HepG2 (cell line): ENCODE measurements around the gene FN1. TPM values are rescaled to one million over a fixed set of nuclear protein-coding genes. Genes with fewer than 3 reads are reported as not detected.

ENCODE experiments used
- ATAC-seq: fragments of 200-7000 bp; cut with Tn5 transposase; 3 replicates; pipeline ENCODE4 v1.9.1; 2020; ENCODE audit warnings: mild to moderate bottlenecking, moderate library complexity
- BruUV-seq: library from RNA; stranded (reverse); fragments of 400-500 nt; replicated peaks from 2 replicates; lab custom pipeline; 2021; lab: Mats Ljungman, UMichigan
- CTCF ChIA-PET: fragments of 300-600 bp; formaldehyde crosslinking; extraction: SDS; loops from one replicate; lab custom pipeline; 2021; ENCODE audit warnings: low total read pairs, inconsistent platforms, low intra/inter-chr PET ratio; lab: Yijun Ruan, JAX
- POLR2A ChIA-PET: fragments of 350-600 bp; sonication (Branson Sonifier 250); formaldehyde crosslinking; loops from one replicate; lab custom pipeline; 2020; ENCODE audit warnings: antibody characterized with exemption, inconsistent platforms; lab: Yijun Ruan, JAX
- DNase-seq: peaks from one replicate; pipeline ENCODE4 v3.0.0-alpha.2; 2015; ENCODE audit warnings: low spot score
- FAIRE-seq: peaks from 3 replicates; lab custom pipeline; 2011; peaks lifted over from hg19 to GRCh38; lab: Jason Lieb, UNC
- H2AFZ ChIP-seq: one replicate; pipeline ENCODE4 v1.6.1; 2011; ENCODE audit warnings: low read length, inconsistent platforms
- H3K27ac ChIP-seq: fragments of 300-600 bp; 3 replicates; pipeline ENCODE4 v1.8.0; 2011; ENCODE audit warnings: mixed run types, mild to moderate bottlenecking, mixed read lengths, low read length, inconsistent platforms; ENCODE audit not compliant: insufficient read depth; ENCODE audit errors: extremely low read length
- H3K27me3 ChIP-seq, 2 experiments: fragments of 200-600 bp in 1 of 2; 2 replicates in 1 of 2; 3 replicates in 1 of 2; pipeline versions ENCODE4 v1.6.0 to v1.8.0; 2011; ENCODE audit warnings: low read length in 2 of 2, mild to moderate bottlenecking in 2 of 2, moderate library complexity in 2 of 2, inconsistent platforms in 1 of 2; ENCODE audit not compliant: insufficient read depth in 2 of 2, control insufficient read depth in 1 of 2
- H3K36me3 ChIP-seq, 2 experiments: fragments of 200-600 bp in 1 of 2; replicated peaks in 1 of 2; 2 replicates in 1 of 2; 3 replicates in 1 of 2; pipeline versions ENCODE4 v1.5.1 to v1.8.0; 2011; ENCODE audit warnings: low read length in 2 of 2, inconsistent platforms in 1 of 2; ENCODE audit not compliant: insufficient read depth in 2 of 2, control insufficient read depth in 1 of 2
- H3K4me1 ChIP-seq: 2 replicates; pipeline ENCODE4 v1.5.1; 2012; ENCODE audit warnings: low read length, inconsistent platforms; ENCODE audit not compliant: insufficient read depth
- H3K4me2 ChIP-seq: 2 replicates; pipeline ENCODE4 v1.6.0; 2011; ENCODE audit warnings: low read depth, low read length, inconsistent platforms
- H3K4me3 ChIP-seq, 3 experiments: fragments of 200-600 bp in 1 of 3; sonication (generic), shearing (Covaris generic) in 1 of 3; replicated peaks in 1 of 3; 2 replicates each; pipeline ENCODE4 v1.5.1; 2011 to 2016; ENCODE audit warnings: low read length in 3 of 3, inconsistent platforms in 2 of 3, low read depth in 2 of 3, mild to moderate bottlenecking in 2 of 3, control low read depth in 1 of 3, mixed read lengths in 1 of 3; ENCODE audit not compliant: insufficient read depth in 1 of 3
- H3K79me2 ChIP-seq: one replicate; pipeline ENCODE4 v1.6.1; 2011; ENCODE audit warnings: low read length, inconsistent platforms; ENCODE audit not compliant: insufficient read depth
- H3K9ac ChIP-seq: 2 replicates; pipeline ENCODE4 v1.6.0; 2011; ENCODE audit warnings: mild to moderate bottlenecking, low read depth, low read length, inconsistent platforms; ENCODE audit not compliant: insufficient read depth
- H3K9me3 ChIP-seq: 2 replicates; pipeline ENCODE4 v1.5.1; 2012; ENCODE audit warnings: mild to moderate bottlenecking, low read length
- H4K20me1 ChIP-seq: 2 replicates; pipeline ENCODE4 v1.6.0; 2011; ENCODE audit warnings: inconsistent platforms, mild to moderate bottlenecking, low read length, moderate library complexity; ENCODE audit not compliant: insufficient read depth
- AHR ChIP-seq: IDR thresholded peaks from 2 replicates; pipeline ENCODE4 v1.6.1; 2018; ENCODE audit warnings: missing genetic modification reagents, missing compliant biosample characterization
- CBFB ChIP-seq: sonication (generic); formaldehyde crosslinking; IDR thresholded peaks from 2 replicates; pipeline ENCODE4 v1.4.0; 2020; ENCODE audit warnings: missing genetic modification reagents
- EHMT2 ChIP-seq: fragments of 200-600 bp; sonication (generic); IDR thresholded peaks from 2 replicates; pipeline ENCODE4 v1.7.0; 2017; ENCODE audit warnings: antibody characterized with exemption, low read depth, low read length, borderline replicate concordance
- GATAD1 ChIP-seq: IDR thresholded peaks from 2 replicates; pipeline ENCODE4 v1.6.1; 2016; ENCODE audit warnings: missing genetic modification reagents, missing compliant biosample characterization
- ISX ChIP-seq: sonication (generic); formaldehyde crosslinking; conservative IDR thresholded peaks from 2 replicates; pipeline ENCODE4 v1.5.0; 2020; ENCODE audit warnings: missing genetic modification reagents
- JUN ChIP-seq: sonication (generic); formaldehyde crosslinking; IDR thresholded peaks from 2 replicates; pipeline ENCODE4 v1.4.0; 2020; ENCODE audit warnings: mild to moderate bottlenecking, missing genetic modification reagents
- MED13 ChIP-seq: sonication (generic); formaldehyde crosslinking; IDR thresholded peaks from 2 replicates; pipeline ENCODE4 v1.5.0; 2020; ENCODE audit warnings: missing genetic modification reagents
- MLLT10 ChIP-seq: sonication (generic); formaldehyde crosslinking; IDR thresholded peaks from 2 replicates; pipeline ENCODE4 v1.4.0; 2020; ENCODE audit warnings: missing genetic modification reagents
- PAX8 ChIP-seq: sonication (generic); formaldehyde crosslinking; IDR thresholded peaks from 2 replicates; pipeline ENCODE4 v1.8.0; 2022; ENCODE audit warnings: mild to moderate bottlenecking, missing genetic modification reagents, borderline replicate concordance
- POGK ChIP-seq: sonication (generic); formaldehyde crosslinking; conservative IDR thresholded peaks from 2 replicates; pipeline ENCODE4 v1.8.0; 2022; ENCODE audit warnings: mild to moderate bottlenecking, moderate library complexity, missing genetic modification reagents
- PRDM10 ChIP-seq: sonication (generic); formaldehyde crosslinking; IDR thresholded peaks from 2 replicates; pipeline ENCODE4 v1.4.0; 2020; ENCODE audit warnings: low read depth, missing genetic modification reagents
- RBM22 ChIP-seq: fragments of 200-400 bp; formaldehyde crosslinking; optimal IDR thresholded peaks from 2 replicates; pipeline ENCODE3; 2017; ENCODE audit warnings: mild to moderate bottlenecking, low read length, moderate library complexity
- RORA ChIP-seq: sonication (generic); formaldehyde crosslinking; IDR thresholded peaks from 2 replicates; pipeline ENCODE4 v1.5.0; 2020; ENCODE audit warnings: mild to moderate bottlenecking, missing genetic modification reagents, moderate library complexity
- SUZ12 ChIP-seq: fragments of 150-350 bp; IDR thresholded peaks from 2 replicates; pipeline ENCODE4 v1.6.1; 2014; ENCODE audit warnings: low read depth, low read length
- ZFP91 ChIP-seq: sonication (generic); formaldehyde crosslinking; IDR thresholded peaks from 2 replicates; pipeline ENCODE4 v1.9.0; 2022; ENCODE audit warnings: missing genetic modification reagents, mild to moderate bottlenecking, borderline replicate concordance
- ZNF264 ChIP-seq: sonication (generic); formaldehyde crosslinking; IDR thresholded peaks from 2 replicates; pipeline ENCODE4 v1.4.0; 2020; ENCODE audit warnings: missing genetic modification reagents
- WGBS: methylation state at CpG from one replicate; pipeline ENCODE4 v1.1.6; 2017; ENCODE audit warnings: low lambda C conversion rate; 5-methylcytosine and 5-hydroxymethylcytosine counted together
- in situ Hi-C: cut with HindIII; loops from 2 replicates; pipeline ENCODE4 v1.10.0; 2017; ENCODE audit warnings: low pct_unique_long_range_greater_than_20kb; ENCODE audit not compliant: extremely low pct_ligation_motif_present
- intact Hi-C: fragments of 100-400 bp; cut with micrococcal nuclease; formaldehyde crosslinking; loops from one replicate; pipeline ENCODE4 v1.10.0; 2022; ENCODE audit not compliant: unreplicated experiment
- polyA plus RNA-seq, 8 experiments: library from polyadenylated mRNA; depleted of rRNA in 3 of 8; stranded (reverse) in 7 of 8; unstranded in 1 of 8; fragments of >200 nt; fragmentation: Illumina TruSeq in 4 of 8; extraction: Trizol in 4 of 8; gene quantifications; 2 replicates each; pipeline versions ENCODE4 v1.2.1 to v1.2.3, GENCODE V29; 2011 to 2016; ENCODE audit warnings: low read depth in 4 of 8, missing spikeins in 1 of 8, mixed read lengths in 1 of 8; ENCODE audit not compliant: insufficient read depth in 1 of 8
- total RNA-seq, 5 experiments: library from RNA; depleted of rRNA; stranded (reverse); fragments of >200 nt; fragmentation: Illumina TruSeq; extraction: Trizol; gene quantifications; 2 replicates each; pipeline ENCODE4 v1.2.3, GENCODE V29; 2016; ENCODE audit warnings: low read depth in 1 of 5

The FN1 gene
- total and polyA plus RNA-seq, 2 of the 13 experiments (the other 11 are each of a cell fraction or from before 2014, with no cell fraction given): 1,847 to 6,471 TPM

GRCh38 chr2:215418064-215418963 lies 17.6 kb downstream of the FN1 start:
- intact Hi-C loops (loop anchor here (2.0 to 5.0 kb wide), 5 partner anchors 16 to 504 kb away; no protein-coding TSS in a partner anchor), in situ Hi-C loops (no loop called here)
- 0 out of 2 replicates have a peak, but pooled peaks cover 2% of the 10 kb centered on the region for H4K20me1 ChIP-seq
- DNase-seq: peak; percentile 89
- no peak overlapping the region for H2AFZ ChIP-seq
- 43% methylated on average over 3 of the region's 3 CpGs for WGBS
- ChIA-PET CTCF (no interaction called here), POLR2A (interaction anchor here (1.1 to 7.6 kb wide), 8 partner anchors 9 to 375 kb away, joined by 3 to 118 read pairs (median 6); partner anchors contain the start of gene FN1)
- H3K4me3 ChIP-seq: peak overlapping the region; percentile 3 to 31 (median 13); a peak in 2 of 6 replicates
- peaks cover 25 to 71% of the 10 kb centered on the region in 2 experiments for H3K36me3 ChIP-seq
- H3K79me2 ChIP-seq: peaks cover 57% of the 10 kb centered on the region
- peaks cover 100% of the 10 kb centered on the region for H3K4me1 ChIP-seq
- ATAC-seq: peak; percentile 42
- no TSS peak for BruUV-seq
- peak overlapping the region; percentile 77 for H3K27ac ChIP-seq
- FAIRE-seq: no peak
- peak overlapping the region; percentile 51 for H3K9ac ChIP-seq
- peak overlapping the region; percentile 73 for H3K4me2 ChIP-seq
- no peaks in the 10 kb centered on the region for H3K9me3 ChIP-seq
- no peaks in the 10 kb centered on the region for H3K27me3 ChIP-seq
- TF ChIP-seq MED13 (CRISPR knock-in tag) (peak; percentile 61; the same call in 1 of the 2 replicates), PAX8 (CRISPR knock-in tag) (no peak), POGK (no peak), RORA (CRISPR knock-in tag) (no peak), ISX (CRISPR knock-in tag) (peak; percentile 44; the same call in 1 of the 2 replicates), ZFP91 (CRISPR knock-in tag) (no peak), GATAD1 (CRISPR knock-in tag) (peak; percentile 47; the same call in 1 of the 2 replicates), SUZ12 (no peak), ZNF264 (CRISPR knock-in tag) (no peak), EHMT2 (peak; percentile 53; the same call in 1 of the 2 replicates), MLLT10 (no peak), CBFB (no peak), RBM22 (peak; percentile 85), JUN (0 out of 2 replicates have a peak, but pooled peaks have one; percentile 27), AHR (no peak), PRDM10 (CRISPR knock-in tag) (0 out of 2 replicates have a peak, but pooled peaks have one; percentile 39)
